Left kidney (tissue), 2 donors: Measurements from ENCODE around the gene SORL1. TPM values are rescaled to one million over a fixed set of nuclear protein-coding genes. Genes with fewer than 3 reads are reported as not detected.
A peak's percentile ranks its signal among the peaks of the same experiment; 100 is the strongest.

ENCODE experiments used
- DNase-seq: peaks from one replicate; pipeline ENCODE4 v3.0.0-alpha.2; 2013
- polyA plus RNA-seq: library from polyadenylated mRNA; unstranded; fragments of 120-200 nt; gene quantifications from one replicate; pipeline ENCODE4 v1.2.1, GENCODE V29; 2013; ENCODE audit not compliant: insufficient read length

Gene SORL1
- polyA plus RNA-seq, 1 donor, result 41.9 TPM

DNA sequence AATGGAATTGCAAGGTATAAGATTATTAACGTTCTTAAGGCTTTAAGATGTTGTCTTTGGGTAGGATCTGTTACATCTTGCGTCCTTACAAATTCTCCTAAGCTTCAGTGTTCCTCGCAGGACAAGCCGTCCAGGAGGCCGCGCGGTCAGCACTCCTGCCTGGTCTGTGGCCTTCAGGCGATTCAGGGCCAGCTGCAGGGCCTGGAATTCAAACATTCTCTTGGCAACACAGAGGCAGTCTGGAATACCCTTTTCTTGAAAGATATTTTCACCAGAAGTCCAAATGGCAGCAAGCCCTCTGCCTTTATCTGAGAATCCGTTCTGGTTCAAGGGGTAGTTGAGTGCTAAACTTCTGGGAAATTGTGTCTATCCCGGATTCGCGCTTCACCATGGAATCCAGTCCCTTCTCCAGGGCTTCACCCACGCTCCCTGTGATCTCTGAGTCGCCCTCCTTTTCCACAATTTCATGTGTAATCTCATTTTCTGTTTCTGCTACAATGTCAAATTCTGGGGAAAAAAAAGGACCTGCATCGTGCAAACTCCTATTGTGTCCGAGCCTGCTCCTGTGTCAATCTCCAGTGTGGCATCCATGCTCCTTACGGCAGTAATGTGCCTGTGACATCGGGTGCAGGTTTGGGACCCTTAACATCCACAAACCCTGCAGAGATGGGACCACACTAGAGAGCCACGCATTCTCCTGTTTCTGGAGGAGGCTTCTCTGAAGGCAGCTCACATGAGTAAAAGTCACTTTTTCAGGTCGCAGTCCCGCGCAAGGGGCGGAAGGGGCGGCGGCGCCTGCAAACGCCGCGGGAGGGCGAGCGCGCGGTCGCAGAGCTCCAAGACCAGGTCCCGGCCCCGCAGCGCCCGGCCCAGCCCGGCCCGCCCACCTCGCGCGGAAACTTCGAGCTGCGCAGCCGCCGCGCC lies 25.4 kb upstream of the SORL1 start:
- DNase-seq, result peak; percentile 32

DNA sequence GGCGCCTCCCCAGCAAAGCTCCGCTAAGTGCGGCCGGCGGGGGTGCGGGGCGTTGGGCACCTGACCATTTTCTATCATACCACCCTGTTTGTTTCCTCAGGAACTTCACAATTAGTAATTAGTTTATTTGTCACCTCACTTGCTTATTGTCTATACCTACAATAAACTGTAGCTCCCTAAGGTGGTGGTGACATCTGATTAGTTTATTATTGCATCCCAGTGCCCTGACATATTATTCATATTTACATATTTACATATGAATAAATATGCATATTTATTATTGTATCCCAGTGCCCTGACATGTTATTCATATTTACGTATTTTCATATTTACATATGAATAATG lies 24.7 kb upstream of the SORL1 start:
- no peak for DNase-seq

DNA sequence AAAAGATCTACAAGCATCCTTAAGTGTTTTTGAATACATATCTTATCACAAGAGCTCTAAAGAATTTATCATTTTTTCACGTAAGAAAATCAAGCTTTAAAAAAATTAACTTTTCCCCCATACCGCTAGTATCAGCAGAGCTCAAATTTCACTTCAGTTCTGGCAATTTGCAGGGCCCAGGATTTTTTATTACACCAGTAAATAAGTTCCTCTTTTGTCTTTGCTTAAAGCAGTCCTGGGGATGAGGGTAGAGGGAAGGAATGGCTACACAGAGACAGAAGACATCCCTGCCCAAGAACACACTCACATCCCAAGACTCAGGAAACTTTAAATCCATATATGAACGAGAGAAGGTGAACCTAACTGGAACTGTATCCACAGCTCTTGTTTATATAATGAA lies 22.6 kb upstream of the SORL1 start:
- DNase-seq, result no peak

DNA sequence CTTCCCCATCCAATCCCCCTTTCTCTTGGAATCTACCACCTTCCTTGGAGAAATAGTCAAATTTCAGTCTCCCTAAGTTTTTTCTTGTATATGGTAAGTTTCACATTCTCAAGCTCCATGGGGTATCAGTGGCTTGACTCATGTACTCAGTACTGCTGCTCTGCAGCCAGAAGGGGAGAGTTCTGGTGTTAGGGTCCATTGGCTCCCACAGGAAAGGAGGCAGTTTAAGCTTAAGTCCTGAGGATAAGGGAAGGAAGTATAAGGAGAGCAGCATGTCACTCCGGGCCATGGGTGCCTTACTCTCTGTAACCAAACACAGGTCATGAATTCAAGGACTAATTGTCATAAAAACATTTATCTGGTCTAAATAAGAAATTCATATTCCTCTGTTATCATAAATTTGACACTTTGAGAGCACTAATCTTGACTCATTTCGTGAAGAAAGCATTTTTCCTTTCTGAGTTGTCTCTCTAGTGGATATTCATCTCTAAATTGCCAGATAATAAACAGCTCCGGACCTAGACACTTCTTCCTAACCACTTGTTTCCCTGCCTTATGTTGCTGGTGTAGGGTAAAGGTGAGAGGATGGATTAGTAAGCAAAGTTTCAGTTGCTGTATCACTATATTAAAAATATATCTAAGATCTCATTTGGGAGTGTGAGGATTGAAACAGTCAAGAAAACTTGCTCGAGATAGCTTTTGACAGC lies 20.1 kb upstream of the SORL1 start:
- DNase-seq, result no peak

DNA sequence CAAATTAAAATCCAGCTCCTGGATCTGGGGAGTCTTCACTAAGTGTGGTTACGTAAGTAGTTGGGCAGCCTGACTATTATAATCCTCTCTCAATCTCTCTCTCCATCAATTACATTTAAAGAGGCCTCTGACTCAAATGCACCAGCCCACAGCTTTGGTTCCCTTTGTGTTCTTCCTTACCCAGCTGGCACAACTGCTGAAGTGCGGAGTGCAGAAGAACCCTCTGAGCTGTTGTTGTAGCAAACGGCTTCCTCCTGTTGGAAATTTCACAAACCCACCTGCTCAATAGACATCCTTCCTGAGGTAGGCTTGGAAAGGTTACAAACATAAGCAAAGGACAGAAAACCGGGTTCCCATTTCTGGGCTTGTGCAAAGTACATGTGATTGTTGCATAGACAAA lies 17.0 kb upstream of the SORL1 start:
- DNase-seq, result no peak

DNA sequence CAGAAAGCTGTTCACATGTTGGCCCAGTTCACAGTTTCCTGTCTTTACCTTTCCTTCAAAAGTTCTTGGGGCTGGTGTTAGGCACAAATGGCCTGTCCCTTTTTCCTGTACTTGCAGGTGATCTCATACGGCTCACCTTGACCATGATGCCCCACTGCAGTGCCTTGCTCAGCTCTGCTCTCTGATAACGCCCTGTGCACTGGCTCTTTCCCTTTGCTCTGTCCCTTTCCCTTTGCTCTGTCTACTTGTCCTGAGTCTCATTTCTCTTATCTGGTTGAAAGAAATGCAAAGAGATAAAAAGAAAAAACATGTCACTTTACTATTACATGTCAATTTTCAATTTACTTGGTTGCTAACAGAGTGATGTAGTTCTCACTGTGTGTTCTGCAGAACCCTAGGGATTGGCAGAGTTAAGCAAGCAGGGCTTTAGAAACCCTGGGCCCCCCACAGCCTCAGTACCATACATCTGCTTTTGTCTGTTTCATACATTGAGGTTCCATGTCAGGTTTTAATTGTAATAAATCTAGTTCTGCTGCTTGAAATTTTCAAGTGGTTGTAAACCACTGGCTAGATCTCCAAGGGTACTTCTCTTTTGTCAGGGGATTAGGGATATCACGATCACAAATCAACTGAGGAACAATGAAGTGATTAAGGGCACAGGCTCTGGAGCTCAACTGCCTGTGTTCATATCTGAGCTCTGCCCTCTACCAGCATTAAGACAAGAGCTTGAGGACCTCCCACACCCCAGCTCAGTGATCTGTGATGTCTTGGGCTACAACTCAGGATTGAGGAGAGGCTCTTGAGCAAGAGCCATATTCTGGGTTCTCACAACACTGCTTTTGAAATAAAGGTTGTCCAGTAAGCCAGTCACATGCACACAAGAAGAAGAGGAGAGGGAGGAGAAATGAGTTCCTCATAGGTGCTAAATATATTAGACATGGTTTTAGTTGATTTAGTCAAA lies 16.3 kb upstream of the SORL1 start:
- DNase-seq, result no peak

DNA sequence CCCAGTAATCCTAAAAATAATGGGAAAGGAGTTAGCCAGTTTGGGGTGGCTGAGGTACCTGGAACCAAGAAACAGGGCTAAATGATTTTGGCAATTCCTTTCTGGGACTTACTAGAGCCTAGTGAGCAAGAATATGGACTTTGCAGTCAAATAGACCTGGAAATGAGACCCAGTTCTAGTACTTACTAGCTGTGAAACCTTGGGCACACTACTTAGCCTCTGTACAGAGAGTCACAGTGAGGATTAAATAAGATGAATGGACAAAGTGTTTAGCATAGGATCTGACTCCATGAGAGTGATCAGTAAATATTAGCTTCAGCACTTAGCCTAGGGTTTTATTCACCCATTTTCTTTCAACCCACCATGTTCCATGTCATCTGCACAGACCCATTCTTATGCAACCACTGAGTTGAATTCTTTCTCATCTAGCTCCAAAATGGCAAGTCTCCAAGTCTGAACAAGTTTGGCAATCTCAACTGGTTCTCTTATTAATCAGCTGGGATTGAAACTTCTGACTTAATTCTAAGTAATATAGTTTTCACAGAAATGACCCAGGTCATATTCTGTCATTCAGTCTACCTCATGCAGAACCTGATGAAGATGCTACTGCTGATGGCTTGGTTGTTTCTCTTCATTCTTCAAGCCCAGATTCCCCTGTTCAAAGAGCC lies 15.0 kb upstream of the SORL1 start:
- no peak for DNase-seq

DNA sequence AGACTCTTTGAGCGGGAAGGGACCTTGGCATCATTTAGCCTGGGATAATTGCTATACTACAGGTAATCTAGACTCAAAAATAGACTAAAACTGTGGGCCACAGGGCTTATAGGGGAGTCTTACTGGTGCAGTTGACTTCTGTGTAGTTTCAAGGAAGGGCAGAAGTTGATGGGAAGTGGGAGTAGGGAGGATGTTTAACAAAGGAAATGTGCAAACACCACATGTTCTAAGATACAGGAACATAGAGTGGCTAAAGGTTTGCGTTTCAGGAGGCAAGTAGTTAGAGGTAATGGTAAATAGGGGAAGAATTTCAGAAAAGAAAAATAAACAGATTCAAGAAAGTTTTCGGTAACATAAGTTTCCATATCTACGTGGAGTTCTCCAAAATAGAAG lies 14.4 kb upstream of the SORL1 start:
- DNase-seq, result no peak

DNA sequence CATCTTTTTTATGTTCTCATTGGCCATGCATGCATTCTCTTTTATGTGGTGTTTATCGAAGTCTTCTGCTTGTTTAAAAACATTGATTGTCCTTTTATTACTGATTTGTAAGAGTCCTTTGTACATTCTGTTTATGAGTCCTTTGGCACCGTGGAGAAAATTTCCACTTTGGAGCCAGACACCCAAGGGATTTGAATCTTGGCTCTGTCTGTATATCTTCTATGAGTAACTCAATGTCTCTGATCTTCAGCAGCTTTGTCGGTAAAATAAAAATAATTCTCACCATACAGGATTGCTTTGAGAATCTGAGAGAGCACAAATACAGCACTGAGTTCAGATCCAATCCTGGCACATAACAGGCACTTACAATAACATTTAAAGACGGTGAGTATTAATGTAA lies 12.8 kb upstream of the SORL1 start:
- no peak for DNase-seq

DNA sequence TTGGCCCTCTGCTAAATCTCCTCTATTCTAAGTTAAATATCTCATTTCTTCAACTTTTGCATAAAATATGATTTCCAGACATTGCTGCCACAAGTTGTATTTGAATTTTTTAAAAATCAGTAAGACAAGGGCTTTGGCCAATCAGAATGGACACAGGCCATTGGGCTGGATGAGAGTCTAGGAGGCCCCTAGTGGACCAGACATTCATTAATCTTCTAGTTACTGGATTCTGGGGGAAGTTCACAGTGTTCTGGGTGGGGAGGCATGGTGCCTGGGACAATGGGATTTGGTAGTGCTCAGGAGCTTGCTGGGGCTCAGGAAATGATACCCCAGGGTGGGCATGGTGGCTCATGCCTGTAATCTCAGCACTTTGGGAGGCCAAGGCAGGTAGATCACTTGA lies 12.4 kb upstream of the SORL1 start:
- no peak for DNase-seq

DNA sequence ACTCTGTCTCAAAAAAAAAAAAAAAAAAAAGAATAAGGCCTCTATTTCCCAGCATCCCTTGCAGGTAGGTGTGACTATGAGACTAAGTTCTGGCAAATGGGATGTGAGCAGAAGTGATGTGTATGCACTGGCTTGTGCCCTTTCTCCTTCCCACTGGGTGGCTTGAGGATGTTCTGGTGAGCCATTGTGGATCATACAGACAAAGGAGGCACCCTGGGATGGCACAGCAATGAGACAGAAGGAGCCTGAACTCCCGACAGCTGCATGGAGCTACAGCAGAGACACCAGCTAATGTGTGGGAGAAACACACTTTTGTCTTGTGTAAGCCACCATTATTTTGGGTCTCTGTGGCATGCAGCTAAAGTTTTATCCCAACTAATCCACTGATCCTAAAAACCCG lies 10.6 kb upstream of the SORL1 start:
- DNase-seq, result no peak

DNA sequence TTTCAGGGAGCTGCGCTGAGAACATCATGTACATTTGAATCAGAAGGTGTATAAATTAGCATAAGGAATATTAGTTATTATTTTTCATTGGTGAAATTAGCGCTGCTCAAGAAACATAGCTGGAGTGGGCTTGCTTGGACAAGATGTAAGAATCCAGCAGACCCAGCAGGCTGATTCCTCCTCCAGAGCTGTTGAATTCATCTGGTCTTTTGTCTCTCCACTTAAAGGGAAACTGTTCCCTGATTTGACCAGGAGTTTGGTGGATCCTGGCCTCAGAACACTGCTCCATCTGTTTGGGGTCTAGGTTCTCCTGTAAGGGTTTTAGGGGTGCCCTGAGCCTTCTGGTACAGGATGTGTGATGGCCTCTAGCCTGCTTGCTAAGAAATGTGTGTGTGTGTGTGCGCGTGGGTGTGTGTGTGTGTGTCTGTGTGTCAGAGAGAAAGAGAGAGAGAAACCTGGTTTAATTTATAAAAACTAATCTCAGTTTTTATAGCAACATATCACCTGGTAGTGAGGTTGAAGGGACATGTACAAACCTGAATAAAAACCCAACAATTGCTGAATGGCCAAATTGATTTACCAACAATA lies 8.3 kb upstream of the SORL1 start:
- DNase-seq, result no peak

DNA sequence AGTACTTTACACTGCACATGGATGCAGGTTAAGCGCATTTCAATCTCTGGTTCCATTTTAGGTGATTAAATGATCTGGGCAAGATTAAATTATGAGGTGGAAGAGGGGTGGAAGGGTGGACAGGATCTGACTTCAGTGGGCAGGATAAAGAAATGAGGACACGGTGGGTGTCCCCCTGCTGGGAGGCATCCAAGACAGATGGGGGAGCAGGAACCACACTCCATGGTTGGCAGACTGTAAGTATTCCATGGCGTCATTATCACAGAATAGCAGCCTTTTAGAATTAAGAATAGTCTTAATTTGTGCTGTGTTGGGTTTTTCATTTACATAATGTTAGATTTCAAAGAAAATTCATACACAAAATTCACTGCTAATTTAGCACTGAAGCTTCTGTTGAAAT lies 7.6 kb upstream of the SORL1 start:
- no peak for DNase-seq

DNA sequence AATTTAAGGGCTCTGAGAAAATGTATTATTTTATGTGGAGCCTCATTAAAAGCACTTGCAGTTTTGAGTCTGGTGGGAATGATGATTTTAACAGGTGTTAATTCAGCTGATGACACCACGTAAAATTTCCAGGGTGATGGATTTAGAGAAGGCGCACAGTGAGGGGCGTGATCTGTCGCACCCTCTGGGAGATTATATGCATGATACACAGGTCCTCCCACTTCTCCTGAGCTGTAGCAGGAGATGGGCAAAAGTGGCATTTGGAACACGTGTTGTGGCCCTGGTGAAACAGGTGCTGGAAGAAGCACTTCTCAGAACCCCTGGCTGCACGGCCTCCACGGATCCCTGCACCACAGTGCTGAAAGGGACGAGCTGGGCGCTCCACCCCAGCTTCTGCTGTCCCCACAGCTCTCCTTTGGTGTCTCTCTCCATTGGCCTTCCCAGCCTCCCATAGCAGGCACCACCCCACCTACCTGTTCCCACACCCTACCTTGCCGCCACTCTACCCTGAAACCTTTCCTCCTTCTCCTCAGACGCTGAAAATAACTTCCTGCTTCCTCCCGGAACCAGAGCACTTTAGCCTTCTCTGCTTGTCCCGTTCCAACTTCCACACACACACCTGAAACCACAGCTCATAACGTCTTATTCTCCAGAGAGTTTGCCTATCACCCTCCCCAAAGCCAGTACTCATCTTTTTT lies 6.9 kb upstream of the SORL1 start:
- no peak for DNase-seq

DNA sequence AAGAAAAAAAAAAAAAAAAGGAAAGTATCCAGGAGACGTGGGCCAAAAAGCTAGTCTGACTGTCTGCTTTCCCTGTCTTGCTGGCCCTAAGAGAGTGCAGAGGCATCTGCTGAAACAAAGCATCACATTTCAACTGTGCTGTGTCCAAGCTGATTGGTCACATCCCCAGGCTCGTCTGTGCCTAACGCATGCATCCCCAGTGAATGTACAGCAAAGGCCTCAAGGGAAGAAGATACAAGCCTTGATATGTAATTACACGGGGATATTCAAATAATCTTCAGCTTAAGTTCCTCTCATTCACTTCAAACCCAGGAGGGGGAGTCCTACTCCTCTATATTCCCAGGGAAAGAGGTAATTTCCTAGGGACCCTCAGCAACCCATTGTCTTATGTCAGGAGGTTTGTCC lies 5.4 kb upstream of the SORL1 start:
- no peak for DNase-seq

DNA sequence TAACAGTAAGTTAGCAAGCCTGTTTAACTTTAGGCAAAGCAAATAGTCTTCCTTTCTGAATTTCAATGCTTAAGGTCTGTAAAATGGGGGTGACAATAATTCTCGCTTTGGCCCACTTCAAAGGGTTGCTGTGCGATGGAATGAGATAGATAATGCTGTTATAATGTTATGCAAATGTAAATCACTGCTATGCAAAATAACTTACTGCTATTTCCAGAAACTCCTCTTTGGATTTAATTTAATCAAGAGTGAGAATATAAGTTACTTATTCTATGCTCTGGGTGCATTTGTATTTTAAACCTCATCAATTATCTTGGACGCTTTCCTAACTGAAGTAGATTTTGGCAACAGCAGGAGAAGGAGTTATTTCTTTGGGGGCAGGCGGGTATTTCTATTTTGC lies 4.1 kb upstream of the SORL1 start:
- no peak for DNase-seq

DNA sequence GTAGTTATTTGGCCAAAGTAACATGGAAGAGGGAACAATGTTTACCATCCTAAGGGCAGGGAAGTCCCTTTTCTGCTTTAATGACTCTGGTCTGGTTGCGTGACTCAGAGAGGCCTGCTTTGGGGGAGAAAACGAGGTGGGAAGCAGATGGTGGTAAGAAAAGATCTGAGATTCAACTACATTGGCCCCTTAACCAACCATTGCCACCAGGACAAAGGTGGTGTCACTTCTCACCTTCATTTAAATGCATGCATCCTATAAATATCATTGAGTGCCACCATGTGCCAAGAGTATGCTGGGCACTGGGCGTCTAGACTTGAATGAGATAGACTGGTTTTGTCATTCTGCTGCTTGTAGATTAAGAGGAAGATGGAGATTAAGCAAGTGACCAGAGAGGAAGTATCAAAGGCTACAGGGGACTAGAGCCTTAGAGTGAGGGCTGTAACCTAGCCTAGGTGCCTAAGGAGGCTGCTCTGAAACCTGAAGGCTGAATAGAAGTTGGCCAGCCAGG lies 3.6 kb upstream of the SORL1 start:
- DNase-seq, result no peak

DNA sequence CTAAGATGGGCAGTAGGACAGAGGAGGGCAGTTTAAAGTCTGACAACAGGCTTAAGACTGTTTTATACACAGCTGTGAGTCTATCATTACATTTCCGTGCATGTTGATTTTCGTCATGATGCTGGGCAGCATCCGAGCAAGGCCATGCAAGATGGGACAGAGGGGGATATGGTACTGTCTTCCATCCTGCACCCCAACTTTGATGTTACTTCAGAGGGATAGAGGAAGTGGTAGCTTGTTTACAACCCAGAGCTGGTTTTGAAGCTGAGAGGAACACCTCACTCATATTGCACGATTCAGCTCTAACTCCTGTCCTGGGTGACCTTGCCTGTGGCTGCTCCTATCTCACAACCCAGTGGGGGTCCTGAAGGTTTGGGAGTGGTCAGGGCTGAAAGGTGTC lies 3.0 kb upstream of the SORL1 start:
- no peak for DNase-seq

DNA sequence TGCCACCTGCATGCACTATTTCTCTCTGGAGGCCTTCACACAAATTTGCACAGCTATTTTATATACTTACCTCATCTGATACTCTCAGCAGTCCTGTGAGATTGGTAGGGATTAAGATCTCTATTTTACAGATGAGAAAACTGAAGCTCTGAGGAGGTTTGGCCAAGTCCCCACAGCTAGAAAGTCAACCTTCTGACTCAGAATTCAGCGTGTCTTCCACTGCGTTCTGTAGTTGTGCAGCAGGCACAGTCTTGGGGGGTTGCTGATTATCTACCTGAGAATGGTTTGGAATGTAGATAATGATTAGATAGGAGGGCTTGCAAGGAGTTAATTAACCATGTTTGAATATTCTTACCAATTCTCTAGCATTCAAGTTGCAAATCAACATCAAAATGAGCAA lies 2.5 kb upstream of the SORL1 start:
- DNase-seq, result no peak

DNA sequence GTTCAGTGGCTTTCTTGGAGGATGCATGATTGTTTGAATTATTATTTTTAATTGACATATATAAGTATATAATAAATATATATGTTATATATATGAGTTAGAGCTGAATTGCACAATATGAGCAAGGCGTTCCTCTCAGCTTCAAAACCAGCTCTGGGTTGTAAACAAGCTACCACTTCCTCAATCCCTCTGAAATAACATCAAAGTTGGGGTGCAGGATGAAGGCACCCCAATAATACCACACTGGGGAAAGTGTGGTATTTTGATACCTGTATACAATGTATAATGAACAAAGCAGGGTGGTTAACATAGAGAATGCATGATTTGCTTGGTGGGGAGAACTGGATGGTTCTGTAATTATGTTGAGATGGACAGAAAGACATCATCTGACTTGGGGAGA lies 1.7 kb upstream of the SORL1 start:
- DNase-seq, result no peak
